Mesenteric fat pad (tissue), 1 donor: ENCODE data around the gene CALHM4. TPM values are rescaled to one million over a fixed set of nuclear protein-coding genes. Genes with fewer than 3 reads are reported as not detected.

Source experiments
- DNase-seq: peaks from one replicate; pipeline ENCODE4 v3.0.0-alpha.2; 2020; ENCODE audit warnings: low spot score
- long read RNA-seq: library from polyadenylated mRNA; unstranded; transcript quantifications from one replicate; pipeline ENCODE4 v2.0.0, GENCODE V29; 2020
- total RNA-seq: library from RNA; stranded (reverse); fragmentation: NEBNext Ultra II Directional; extraction: Animal tissue kit (Norgen Biotek cat#: 25700); gene quantifications from one replicate; pipeline ENCODE4 v1.2.1, GENCODE V29; 2021
- donor health status: DM: yes; HTN: yes; CAD: no.

The CALHM4 gene, protein sequence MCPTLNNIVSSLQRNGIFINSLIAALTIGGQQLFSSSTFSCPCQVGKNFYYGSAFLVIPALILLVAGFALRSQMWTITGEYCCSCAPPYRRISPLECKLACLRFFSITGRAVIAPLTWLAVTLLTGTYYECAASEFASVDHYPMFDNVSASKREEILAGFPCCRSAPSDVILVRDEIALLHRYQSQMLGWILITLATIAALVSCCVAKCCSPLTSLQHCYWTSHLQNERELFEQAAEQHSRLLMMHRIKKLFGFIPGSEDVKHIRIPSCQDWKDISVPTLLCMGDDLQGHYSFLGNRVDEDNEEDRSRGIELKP
- not detected for total RNA-seq
- long read RNA-seq = 0 reads

DNA sequence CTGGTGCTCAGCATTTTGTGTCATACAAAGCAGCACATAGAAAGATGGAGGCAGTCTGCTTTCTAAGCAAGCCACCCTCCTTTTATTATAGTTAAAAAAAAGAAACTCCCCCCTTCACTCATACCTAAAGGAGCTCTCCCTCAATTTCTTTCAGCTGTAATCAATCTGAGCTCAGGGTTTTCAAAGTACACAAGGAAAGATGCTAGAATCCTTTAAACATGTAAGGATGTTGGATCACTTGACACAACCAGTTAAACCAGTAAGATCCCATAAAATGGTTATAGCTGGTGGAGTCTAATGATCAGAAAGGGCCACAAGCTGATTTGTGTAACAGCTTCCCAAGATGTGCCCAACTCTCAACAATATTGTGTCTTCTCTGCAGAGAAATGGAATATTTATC is at the start of gene CALHM4:
CALHM4 (plus strand) TSS at position 301 of the 400 bp plus-strand sequence; CDS start at position 344, 43 bp downstream.
- no peak for DNase-seq

DNA sequence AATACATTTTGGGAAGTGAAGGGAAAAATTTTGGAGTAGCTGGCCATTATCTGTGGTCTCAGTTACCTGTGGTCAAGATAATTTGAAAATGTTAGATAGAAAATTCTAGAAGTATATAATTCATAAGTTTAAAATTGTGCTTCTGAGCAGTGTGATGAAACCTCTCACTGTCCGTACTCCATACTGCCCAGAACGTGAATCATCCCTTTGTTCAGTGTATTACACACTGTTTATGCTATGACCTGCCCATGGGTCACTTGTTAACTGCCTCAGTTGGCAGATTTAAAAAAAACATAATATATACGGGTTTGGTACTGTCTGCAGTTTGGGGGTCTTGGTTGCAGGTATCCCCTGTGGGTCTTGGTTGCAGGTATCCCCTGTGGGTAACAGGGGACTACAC is 46.2 kb upstream of the CALHM4 start:
- DNase-seq = no peak

DNA sequence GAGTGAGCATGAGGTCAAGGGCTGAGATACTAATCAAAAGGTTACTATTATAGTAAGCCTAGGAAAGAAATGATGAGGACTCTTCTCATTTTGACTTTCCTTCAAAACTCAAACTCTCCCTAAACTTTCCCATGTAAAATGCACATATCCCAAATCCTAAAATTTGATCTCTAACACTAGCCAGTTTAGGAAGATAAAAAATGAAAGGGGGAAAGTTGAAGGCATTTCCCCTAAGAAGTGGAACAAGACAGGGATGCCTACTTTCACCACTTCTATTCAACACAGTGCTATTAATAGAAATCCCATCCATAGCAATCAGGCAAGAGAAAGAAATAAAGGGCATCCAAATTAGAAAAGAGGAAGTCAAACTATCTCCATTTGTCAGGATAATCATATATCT is 45.0 kb upstream of the CALHM4 start:
- no peak for DNase-seq

DNA sequence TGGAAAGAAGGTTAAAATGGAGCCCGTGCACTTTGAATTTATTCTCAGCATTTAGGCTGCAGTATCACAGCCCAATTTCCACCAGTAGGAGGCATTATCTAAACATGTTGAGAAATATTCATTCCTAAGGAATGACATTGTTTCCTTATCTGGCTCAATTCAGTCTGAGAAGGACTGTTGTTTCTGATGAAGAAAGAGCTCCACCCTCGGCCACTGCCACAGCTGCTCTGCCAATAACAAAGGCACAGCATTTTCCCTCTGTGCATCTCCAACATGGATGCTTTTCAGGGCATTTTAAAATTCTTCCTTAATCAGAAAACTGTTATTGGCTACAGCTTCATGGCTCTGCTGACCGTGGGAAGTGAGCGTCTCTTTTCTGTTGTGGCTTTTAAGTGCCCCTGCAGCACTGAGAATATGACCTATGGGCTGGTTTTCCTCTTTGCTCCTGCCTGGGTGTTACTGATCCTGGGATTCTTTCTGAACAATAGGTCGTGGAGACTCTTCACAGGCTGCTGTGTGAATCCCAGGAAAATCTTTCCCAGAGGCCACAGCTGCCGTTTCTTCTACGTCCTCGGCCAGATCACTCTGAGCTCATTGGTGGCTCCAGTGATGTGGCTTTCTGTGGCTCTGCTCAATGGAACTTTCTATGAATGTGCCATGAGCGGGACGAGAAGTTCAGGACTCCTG is 42.0 kb upstream of the CALHM4 start, which contains the start of gene CALHM5:
CALHM5 (plus strand) TSS at position 216 of the 687 bp plus-strand sequence; CDS start at position 274, 58 bp downstream.
- no peak for DNase-seq

DNA sequence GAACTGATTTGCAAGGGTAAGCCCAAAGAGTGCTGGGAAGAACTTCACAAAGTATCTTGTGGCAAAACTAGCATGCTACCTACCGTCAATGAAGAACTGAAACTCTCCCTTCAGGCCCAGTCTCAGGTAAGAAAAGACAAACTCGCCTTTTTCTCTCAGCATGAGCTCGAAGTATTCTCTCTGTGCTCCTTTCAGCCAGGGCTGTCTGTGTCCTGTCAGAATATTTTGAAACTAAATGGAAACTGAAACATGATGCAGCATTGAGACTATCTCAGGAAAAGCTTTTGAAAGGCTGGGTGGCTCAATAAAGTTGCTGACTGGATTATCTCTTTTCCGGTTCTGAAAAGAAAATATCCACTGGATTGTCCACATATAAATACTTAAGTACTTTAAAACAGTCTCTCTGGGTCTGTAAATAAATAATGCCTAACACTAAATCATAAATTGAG is 41.4 kb upstream of the CALHM4 start:
- DNase-seq = no peak

DNA sequence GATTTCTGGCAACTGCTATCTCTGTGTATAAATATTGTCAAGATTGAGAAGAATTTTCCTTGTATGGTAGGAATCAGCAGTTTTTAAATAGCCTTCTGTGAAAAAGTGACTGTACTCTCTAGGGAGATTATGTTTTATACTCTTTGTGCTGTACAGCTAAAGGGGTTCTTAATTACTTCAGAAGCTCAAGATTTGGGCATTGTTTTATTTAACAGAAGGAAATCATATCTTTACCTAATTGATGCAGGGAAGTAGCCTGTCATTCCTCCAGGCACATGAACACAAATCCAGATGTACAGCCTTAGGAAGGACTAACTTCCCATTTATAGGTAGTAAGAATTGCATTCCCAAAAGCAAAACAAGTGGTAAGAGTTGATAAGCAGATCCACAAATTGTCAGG is 40.8 kb upstream of the CALHM4 start:
- DNase-seq = no peak

DNA sequence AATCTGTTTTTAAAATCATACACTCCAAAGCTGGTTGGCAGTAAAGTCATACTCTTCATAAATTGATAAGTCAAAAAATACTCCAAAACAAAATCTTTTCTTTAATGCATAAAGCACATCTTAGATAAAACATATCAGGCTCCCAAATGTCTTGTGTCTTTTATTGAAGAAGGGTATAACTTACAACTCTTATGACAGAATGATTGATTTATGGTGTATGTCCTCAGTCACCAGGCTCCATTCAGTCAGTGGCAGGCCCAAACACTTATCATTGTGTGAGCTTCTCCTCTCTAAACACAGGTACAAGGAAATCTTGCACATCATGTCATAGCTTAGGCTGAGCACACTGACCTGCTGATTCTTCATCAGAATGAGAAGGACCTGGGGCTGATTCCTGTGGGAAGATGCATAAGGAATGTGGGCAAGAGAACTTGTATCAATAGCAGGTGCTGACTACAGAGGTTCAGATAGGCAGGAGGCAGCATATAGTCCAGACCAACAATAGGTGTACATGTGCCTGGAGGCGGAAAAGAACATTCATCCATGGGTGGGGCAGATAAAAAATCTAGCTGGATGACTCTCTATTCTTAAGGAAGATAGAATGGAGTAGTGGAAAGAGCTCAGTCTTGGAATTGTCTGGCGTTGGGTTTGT is 40.2 kb upstream of the CALHM4 start:
- no peak for DNase-seq

DNA sequence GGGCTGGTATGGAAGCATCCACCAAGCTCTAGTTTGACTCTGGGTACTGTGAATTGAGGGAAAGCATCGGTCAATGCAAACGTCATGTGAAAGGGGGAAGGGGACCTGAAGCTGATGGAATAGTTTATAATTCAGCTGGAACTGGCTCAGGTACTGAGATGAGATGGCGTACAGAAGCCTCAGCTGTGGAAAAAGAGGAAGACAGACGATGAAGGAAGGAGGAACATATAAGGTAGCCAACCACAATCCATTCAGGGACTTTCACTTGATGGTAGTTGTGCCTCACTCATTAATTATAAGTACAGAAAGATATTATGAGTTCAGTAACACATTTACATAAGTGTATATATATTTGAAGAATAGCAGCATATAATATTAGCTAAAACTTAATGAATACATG is 39.4 kb upstream of the CALHM4 start:
- DNase-seq = no peak

DNA sequence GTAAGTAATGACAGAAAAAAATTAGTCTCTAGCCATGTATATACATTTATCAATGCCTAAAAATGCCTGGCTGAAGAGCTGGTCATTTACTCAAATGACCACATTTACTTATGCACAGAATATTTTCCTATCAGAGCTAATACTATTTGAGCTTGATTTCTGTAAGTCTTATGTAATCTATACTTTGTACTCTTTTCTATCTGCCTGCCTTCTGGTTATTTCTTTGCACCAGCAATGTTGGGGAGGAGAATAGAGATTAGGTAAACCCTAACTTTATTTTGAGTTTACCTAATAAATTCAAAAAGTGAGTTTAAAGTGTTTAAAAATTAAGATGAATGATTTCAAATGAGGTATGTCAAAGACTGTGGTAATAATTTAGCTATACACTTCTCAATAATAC is 38.4 kb upstream of the CALHM4 start:
- no peak for DNase-seq

DNA sequence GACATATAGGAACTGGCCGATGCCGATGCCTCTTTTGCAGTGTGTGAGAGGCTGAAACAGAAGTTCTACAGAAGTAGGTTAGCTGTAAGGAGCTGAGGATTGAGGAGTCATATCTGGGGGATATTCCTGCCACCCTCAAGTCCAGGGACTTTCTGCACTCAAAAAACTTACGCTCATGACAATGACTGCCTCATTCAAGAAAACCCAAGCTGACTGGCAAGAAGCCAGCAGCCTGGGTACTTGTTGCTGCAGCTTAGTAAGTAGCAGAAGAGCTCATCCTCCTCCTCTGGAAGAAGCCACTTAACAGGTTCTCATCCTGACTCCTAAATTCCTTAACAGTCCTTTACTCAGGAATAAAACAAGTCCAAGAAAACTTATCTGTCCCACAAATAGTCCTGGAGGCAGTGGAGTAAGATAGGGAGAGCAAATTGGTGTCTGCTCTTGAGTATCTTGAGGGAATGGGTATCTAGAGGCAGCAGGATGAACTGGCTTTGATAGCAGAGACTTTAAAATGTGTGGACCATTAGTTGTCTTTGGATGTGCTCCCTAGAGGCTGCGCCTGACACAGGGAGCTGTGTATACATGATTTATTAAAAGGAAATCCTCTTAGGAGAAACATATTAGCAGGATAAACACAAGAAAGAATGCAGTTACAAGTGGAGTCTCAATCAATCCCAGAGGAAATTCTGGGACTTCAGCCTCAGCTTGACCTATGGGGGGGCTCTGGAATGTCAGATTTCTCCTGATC is 34.8 kb upstream of the CALHM4 start:
- no peak for DNase-seq

DNA sequence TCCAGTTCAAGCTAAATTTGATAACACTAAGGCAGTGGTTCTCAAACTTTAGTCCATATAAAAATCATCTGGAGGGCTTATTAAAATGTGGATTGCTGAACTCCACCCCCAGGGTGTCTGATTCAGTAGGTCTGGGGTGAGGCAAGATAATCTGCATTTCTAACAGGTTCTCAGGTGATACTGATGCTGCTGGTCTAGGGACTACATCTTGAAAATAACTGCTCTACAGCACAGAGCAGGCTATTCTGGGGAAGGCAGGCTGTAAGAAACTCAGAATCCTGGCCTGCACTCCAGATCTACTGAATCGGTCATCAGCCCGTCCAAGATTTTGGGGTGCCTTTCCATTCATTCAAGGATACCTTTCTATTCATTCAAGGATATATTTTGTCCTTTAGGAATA is 30.7 kb upstream of the CALHM4 start:
- no peak for DNase-seq

DNA sequence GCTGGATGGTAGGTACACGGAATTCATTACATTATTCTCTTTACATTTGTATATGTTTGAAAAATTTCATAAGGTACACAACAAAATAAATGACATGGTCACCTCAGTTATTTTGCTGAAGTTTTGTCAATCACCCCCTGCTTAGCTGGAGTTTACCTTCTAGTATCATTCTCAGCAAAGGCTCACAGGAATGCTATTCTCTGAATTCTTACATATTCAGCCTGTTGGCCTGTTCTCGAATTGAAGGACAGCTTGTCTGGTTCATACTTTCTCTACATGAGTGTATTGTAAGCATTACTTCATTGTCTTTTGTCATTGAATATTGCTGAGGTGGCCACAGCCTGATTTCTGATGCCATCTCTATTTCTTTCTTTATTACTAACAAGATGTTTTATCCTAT is 29.3 kb upstream of the CALHM4 start:
- no peak for DNase-seq

DNA sequence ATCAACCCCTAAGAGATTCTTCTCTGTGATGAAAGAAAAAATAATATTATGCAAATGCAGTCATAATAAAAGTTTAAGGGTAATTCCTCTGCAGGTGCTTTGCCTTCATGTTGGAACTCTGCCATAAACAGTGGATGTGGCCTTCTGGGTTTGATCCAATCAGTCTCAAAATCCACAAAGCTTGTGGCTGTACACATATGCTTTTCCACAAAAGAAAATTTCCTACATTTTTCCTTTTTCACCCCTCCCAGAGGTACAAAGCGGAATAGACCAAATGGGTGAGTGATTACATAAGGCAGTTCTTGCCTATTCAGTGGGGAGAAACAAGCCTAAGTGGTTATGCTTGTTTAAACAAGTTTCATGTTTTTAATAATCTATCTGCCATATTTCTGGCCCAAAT is 25.4 kb upstream of the CALHM4 start:
- DNase-seq = no peak

DNA sequence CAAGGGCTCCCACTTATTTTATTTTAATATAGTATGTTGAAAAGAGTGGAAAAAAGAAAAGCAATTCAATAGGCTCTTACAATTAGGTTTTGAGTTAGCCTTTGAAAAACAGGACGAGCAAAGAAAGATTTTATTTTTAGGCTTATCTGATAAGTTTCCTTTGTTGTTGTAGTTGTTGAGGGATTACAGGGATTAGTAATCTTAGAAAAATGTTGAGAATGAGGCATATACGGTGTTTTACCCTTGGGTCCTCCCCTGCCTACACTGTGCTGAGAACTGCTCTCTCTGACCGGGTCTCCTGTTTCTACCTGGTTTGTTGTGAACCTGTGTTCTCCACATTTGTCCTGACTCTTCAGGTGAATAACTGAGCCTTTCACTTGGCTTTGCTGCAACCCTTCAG is 24.8 kb upstream of the CALHM4 start:
- no peak for DNase-seq

DNA sequence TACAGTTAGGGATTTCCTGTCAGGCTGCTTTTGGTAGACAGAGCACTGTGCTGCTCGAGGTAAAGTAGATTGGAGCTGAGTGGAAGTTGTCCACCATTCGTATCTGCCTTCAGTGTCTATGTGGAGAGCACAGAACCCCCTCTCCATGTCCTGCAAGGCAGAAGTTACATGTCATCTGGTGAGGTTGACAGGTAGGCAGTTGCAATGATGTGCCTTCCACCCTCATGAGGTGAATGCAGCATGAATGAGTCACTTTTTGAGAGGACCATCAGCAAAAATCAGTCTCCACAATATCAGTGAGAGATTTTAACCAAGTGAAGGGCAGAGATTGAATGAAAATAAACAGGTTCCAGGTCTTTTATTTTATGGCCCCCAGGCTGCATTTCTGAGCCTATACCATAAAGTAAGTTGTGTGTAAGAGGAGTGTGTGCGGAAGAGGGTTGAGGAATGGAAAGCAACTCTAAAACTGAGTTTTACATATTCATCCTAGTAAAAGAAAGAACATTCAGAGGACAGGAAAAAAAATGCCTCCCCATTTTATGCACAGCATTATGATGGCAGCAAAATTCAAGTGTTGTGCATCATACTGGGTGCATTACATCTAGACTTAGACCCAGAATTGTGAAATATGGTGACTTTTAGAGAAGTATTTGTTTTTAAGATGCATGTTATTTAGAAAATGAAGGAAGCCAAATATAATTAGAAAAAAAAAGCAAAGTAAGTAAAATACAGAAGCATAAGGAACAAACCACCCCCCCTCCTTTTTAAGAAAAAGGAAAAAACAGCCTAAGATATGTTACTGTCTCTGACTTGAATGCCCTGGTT is 23.9 kb upstream of the CALHM4 start:
- no peak for DNase-seq

DNA sequence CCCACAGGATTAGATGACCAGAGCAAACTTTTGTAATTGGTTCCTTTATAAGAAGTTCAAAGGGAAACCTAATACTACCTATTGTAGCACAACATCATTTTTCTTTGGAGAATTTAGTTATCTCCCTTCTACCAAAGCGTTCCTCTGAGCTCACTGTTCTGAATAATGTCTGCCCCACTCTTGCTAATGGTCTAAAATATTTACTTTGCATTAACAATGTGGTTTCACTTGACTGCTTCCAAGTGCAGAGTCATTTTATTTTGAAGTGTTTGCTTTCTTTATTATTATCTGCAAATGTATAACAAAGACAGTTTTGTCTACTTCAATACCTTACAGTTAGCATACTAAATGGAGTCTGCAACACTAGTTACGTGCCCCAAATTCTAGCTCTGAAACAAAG is 23.1 kb upstream of the CALHM4 start:
- no peak for DNase-seq

DNA sequence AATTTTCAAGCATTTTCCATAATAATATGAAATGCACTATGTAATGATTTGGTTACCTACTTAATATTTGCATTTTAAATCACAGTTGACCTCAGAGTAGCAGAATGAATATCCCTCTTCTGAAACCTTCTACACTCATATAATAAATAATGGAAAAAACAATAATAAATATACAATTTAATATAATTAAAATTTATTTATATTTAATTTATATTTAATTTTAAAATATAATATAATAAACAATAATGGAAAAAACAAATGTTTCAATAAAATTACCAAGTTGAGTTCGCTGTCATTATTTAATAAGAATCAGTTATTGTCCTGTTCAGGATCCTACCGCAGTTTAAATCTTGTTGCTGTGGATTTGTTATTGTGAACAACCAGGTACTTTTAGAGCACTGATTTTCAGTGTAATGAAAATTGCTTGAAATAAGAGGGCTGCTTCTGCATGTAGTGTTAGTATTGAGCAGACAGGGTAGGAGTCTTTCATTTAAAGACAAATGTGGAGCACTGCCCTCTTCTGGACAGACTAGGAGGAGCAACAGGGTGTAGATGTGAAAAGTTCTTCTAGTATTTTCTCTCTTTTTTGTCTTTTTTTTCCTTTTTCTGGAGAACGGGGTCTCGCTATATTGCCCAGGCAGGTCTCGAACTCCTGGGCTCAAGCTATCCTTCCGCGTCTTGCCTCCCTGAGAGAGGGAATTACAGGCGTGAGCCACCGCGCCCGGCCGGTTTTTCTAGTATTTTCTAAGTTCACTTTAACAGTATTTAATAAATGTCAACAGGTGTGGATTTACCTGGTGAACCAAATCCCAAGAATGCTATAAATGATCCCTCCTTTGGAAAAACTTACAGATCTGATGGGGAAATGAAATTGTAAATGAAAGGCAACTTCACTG is 21.6 kb upstream of the CALHM4 start:
- no peak for DNase-seq

DNA sequence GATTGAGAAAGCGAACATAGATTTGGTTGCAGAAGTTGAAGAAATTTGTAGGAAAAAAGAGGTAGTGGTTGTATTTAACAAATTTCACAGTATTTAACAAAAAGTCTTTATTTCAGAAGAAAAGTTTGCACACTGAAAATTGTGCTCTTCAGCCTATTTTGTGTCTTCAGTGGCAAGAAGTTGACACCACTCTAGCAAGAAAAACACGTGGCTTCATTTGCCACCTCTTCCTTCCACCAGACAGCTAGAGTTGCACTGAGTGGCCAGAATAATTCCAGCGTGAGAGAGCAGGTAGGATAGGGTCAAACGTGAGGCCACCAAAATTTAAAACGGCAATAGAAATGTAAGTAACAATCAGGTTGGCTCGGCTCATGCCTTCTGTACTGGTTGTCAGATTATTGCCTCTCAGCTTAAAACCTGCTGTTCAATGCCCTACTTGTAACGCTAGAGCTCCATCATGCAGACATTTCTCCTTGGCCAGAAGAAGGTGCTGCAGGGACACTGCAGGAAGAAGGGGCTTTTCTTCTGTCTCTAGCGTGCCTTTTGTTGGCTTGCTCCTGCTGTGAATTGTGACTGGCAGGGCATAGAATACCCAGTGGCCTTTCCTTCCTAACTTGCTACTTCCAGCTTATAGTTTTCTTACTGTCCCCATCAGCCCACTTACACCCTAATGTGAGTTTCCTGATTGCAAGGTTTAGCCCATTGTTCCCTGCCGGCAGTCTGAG is 20.2 kb upstream of the CALHM4 start:
- DNase-seq = no peak

DNA sequence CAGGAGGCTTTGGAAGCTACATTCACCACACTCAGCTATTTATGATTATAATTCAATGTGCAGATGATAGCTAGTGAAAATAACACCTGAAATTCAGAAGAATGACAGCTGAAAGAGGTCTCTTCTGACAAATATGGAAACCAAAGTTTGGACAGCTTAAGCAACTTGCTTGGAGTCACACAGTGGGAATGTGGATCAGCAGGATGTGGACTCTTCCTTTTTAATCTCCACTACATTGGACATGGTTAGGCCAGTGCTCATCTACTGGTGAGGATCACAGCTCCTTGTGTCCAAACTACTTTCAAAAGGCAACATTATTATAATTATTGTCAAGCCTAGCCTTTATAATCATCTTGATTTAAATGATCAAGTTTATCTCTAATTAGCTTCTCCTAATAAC is 18.4 kb upstream of the CALHM4 start:
- DNase-seq = no peak
